KMS-11 (cell line): ENCODE data around the gene GPR68.

Source experiments
- H2AFZ ChIP-seq: fragments of 200-600 bp; sonication (generic); 2 replicates; pipeline ENCODE4 v1.6.1; 2016; ENCODE audit warnings: antibody characterized with exemption, mixed run types, low read depth
- H3K27ac ChIP-seq: fragments of 200-600 bp; sonication (generic); 2 replicates; pipeline ENCODE4 v1.6.1; 2016; ENCODE audit warnings: mild to moderate bottlenecking, mixed run types
- H3K27me3 ChIP-seq: fragments of 200-600 bp; sonication (generic); 2 replicates; pipeline ENCODE4 v1.6.1; 2017; ENCODE audit warnings: mild to moderate bottlenecking, low read depth, mixed run types, moderate library complexity; ENCODE audit not compliant: insufficient read depth
- H3K36me3 ChIP-seq: fragments of 200-600 bp; sonication (generic); 2 replicates; pipeline ENCODE4 v1.6.1; 2017; ENCODE audit warnings: mild to moderate bottlenecking, mixed run types; ENCODE audit not compliant: insufficient read depth
- H3K4me1 ChIP-seq: fragments of 200-600 bp; sonication (generic); 2 replicates; pipeline ENCODE4 v1.6.1; 2016; ENCODE audit warnings: mild to moderate bottlenecking, low read depth, mixed run types; ENCODE audit not compliant: poor library complexity, severe bottlenecking
- H3K4me2 ChIP-seq: fragments of 200-600 bp; sonication (generic); 2 replicates; pipeline ENCODE4 v1.7.0; 2016; ENCODE audit warnings: mild to moderate bottlenecking, mixed run types
- H3K4me3 ChIP-seq: fragments of 200-600 bp; sonication (generic); IDR thresholded peaks from 2 replicates; pipeline ENCODE4 v1.6.1; 2017; ENCODE audit warnings: low read depth, low read length, mixed read lengths; ENCODE audit not compliant: insufficient read depth
- H3K79me2 ChIP-seq: fragments of 200-600 bp; sonication (generic); 2 replicates; pipeline ENCODE4 v1.6.1; 2016; ENCODE audit warnings: low read depth, mixed run types; ENCODE audit not compliant: insufficient read depth
- H3K9ac ChIP-seq: fragments of 200-600 bp; sonication (generic); 2 replicates; pipeline ENCODE4 v1.6.1; 2016; ENCODE audit warnings: mild to moderate bottlenecking, mixed run types
- H4K20me1 ChIP-seq: fragments of 200-600 bp; sonication (generic); 2 replicates; pipeline ENCODE4 v1.6.1; 2016; ENCODE audit warnings: mild to moderate bottlenecking, mixed run types; ENCODE audit not compliant: insufficient read depth
- CTCF ChIP-seq: fragments of 200-600 bp; sonication (generic); conservative IDR thresholded peaks from 2 replicates; pipeline ENCODE4 v1.6.1; 2017; ENCODE audit warnings: low read depth, mild to moderate bottlenecking, antibody characterized with exemption, low read length, moderate library complexity, mixed read lengths

The GPR68 gene

GRCh38 chr14:91233936-91234790, 10.3 kb downstream of the GPR68 start:
- Histone ChIP-seq H3K4me2 (no peak overlapping the region), H3K9ac (no peak overlapping the region), H3K36me3 (no peaks in the 10 kb centered on the region), H4K20me1 (no peaks in the 10 kb centered on the region), H3K4me1 (peaks cover 21% of the 10 kb centered on the region), H3K4me3 (no peak overlapping the region), H3K79me2 (no peaks in the 10 kb centered on the region), H3K27me3 (no peaks in the 10 kb centered on the region), H2AFZ (no peak overlapping the region), H3K27ac (no peak overlapping the region)
- TF ChIP-seq CTCF: no peak

- Histone ChIP-seq H3K4me2 (no peak overlapping the region), H3K4me1 (peaks cover 29% of the 10 kb centered on the region), H4K20me1 (no peaks in the 10 kb centered on the region), H3K27me3 (no peaks in the 10 kb centered on the region), H3K9ac (no peak overlapping the region), H3K27ac (no peak overlapping the region), H3K36me3 (no peaks in the 10 kb centered on the region), H3K79me2 (no peaks in the 10 kb centered on the region), H3K4me3 (no peak overlapping the region), H2AFZ (no peak overlapping the region)
- no peak for TF ChIP-seq CTCF
Observed at GRCh38 chr14:91232603-91233002, 11.9 kb downstream of the GPR68 start.

- Histone ChIP-seq H3K36me3 (no peaks in the 10 kb centered on the region), H3K4me2 (no peak overlapping the region), H3K27ac (no peak overlapping the region), H3K4me3 (no peak overlapping the region), H2AFZ (no peak overlapping the region), H3K27me3 (no peaks in the 10 kb centered on the region), H4K20me1 (no peaks in the 10 kb centered on the region), H3K79me2 (no peaks in the 10 kb centered on the region), H3K4me1 (peaks cover 29% of the 10 kb centered on the region), H3K9ac (no peak overlapping the region)
- TF ChIP-seq CTCF: no peak
Observed at GRCh38 chr14:91232052-91232451, 12.5 kb downstream of the GPR68 start.

- H2AFZ ChIP-seq: no peak overlapping the region
- no peak overlapping the region for H3K4me3 ChIP-seq
- H3K27ac ChIP-seq: no peak overlapping the region
- no peaks in the 10 kb centered on the region for H4K20me1 ChIP-seq
- H3K4me2 ChIP-seq: no peak overlapping the region
- H3K4me1 ChIP-seq: peaks cover 29% of the 10 kb centered on the region
- H3K79me2 ChIP-seq: no peaks in the 10 kb centered on the region
- no peak overlapping the region for H3K9ac ChIP-seq
- no peaks in the 10 kb centered on the region for H3K36me3 ChIP-seq
- no peaks in the 10 kb centered on the region for H3K27me3 ChIP-seq
- TF ChIP-seq CTCF: no peak
Observed at GRCh38 chr14:91231446-91231845, 13.1 kb downstream of the GPR68 start.
